ENCODE results near the gene WDFY1. TPM values are rescaled to one million over a fixed set of nuclear protein-coding genes. Genes with fewer than 3 reads are reported as not detected.

Gene WDFY1
- total RNA-seq, 4 donors from 2014 or later: 28.1 to 38.4 (median 31.8) TPM

DNA sequence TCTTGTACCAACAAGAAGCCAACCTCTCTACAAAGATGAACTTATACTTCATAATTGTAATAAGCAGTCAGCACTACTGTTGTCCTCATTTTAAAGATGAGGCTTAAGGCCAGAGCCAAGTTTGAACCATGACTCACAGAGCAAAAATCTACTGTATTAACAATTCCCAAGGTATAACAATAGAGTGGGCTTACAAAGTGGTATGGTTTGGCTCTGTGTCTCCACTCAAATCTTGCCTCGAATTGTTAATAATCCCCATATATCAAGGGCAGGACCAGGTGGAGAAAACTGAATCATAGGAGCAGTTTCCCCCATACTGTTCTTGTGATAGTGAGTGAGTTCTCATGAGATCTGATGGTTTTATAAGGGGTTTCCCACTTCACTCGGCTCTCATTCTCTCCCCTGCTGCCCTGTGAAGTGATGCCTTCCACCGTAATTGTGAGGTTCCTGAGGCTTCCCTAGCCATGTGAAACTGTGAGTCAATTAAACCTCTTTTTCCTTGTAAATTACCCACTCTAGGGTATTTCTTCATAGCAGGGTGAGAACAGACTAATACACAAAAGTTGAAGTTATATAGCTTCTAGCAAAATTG, 31.6 kb upstream of the WDFY1 start:
- no peak overlapping the region for H3K4me3 ChIP-seq (ENCODE audit: low read depth, poor library complexity, severe bottlenecking)
- 60 to 69% methylated on average over 3 of the region's 3 CpGs for WGBS, 2 donors
- TF ChIP-seq, protein P1, sequence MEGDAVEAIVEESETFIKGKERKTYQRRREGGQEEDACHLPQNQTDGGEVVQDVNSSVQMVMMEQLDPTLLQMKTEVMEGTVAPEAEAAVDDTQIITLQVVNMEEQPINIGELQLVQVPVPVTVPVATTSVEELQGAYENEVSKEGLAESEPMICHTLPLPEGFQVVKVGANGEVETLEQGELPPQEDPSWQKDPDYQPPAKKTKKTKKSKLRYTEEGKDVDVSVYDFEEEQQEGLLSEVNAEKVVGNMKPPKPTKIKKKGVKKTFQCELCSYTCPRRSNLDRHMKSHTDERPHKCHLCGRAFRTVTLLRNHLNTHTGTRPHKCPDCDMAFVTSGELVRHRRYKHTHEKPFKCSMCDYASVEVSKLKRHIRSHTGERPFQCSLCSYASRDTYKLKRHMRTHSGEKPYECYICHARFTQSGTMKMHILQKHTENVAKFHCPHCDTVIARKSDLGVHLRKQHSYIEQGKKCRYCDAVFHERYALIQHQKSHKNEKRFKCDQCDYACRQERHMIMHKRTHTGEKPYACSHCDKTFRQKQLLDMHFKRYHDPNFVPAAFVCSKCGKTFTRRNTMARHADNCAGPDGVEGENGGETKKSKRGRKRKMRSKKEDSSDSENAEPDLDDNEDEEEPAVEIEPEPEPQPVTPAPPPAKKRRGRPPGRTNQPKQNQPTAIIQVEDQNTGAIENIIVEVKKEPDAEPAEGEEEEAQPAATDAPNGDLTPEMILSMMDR (IDR thresholded peaks at IDR 0.05): no peak
- TF ChIP-seq POLR2A (IDR thresholded peaks at IDR 0.05): no peak
- intact Hi-C loops (cut with DNase I; ENCODE audit: low total_unique reads): no loop called here
- DNase-seq (ENCODE audit: low spot score in 2 of 2): no peak

DNA sequence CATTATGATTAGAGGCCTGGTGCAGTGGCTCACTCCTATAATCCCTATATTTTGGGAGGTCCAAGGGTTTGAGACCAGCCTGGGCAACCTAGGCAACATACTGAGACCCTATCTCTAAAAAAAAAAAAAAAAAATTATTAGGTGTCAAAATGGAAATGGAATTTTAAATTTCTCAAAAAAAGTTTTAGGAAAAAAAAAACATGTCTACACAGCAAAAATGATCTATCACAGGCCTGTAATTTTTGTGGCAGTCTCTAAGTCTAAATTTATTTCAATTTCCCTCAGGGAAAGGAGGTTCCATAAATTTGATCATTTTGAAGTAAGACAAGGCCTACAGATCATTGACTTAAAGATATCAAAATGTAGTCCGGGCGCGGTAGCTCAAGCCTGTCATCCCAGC, 28.5 kb upstream of the WDFY1 start:
- TF ChIP-seq, protein P1 (IDR thresholded peaks at IDR 0.05): no peak
- TF ChIP-seq POLR2A (IDR thresholded peaks at IDR 0.05): no peak
- WGBS, 2 donors: 90 to 98% methylated on average over 3 of the region's 3 CpGs
- no peak overlapping the region for H3K4me3 ChIP-seq (ENCODE audit: low read depth, poor library complexity, severe bottlenecking)
- no peak for DNase-seq (ENCODE audit: low spot score in 2 of 2)
- intact Hi-C loops (cut with DNase I; ENCODE audit: low total_unique reads): loop anchor here (5.0 kb wide), 1 partner anchor 309 kb away; no protein-coding TSS in a partner anchor

DNA sequence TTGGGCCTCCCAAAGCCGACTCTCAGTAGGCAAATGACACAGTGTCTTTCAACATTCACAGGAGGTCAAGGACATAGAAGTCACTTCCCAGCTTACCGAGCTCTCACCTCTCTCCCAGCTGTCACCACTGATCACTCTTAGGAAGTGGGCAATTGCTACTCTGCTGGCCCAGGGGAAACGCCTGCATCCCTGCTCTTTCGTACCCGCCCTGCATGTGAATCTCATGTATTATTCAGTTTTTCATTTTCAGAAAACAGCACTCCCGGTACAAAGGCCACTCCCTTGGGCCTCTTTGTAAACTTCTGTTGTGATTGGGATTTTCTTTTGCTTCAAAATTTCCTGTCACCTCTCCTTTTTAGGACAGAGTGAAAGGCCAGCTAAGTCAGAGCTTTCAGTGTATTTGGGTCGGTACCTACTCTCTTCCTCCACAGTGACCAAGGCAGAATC, 27.5 kb upstream of the WDFY1 start:
- intact Hi-C loops (cut with DNase I; ENCODE audit: low total_unique reads): loop anchor here (5.0 kb wide), 1 partner anchor 310 kb away; no protein-coding TSS in a partner anchor
- TF ChIP-seq POLR2A (IDR thresholded peaks at IDR 0.05): no peak
- TF ChIP-seq, protein P1 (IDR thresholded peaks at IDR 0.05): no peak

DNA sequence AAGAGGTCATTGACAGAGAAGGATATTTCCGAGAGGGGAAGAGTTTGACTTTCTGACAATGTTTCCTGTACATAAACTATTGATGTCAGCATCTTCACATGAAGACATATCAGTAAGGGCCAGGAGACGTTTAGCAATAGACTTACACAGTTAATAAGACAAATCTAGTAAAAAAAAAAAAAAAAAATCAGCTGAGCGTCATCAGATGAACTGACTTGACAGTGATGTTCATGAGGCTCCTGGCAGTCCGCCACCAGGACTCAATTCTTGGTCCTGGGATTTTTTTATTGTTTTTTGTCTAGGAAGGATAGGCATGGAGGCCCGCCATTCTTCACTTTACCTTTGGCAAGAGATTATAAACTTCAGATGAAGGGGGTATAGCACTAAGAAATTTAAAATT, 26.6 kb upstream of the WDFY1 start:
- 87 to 89% methylated on average over 5 of the region's 5 CpGs for WGBS, 2 donors
- TF ChIP-seq, protein P1 (IDR thresholded peaks at IDR 0.05): no peak
- no peak for TF ChIP-seq POLR2A (IDR thresholded peaks at IDR 0.05)
- no peak for DNase-seq (ENCODE audit: low spot score in 2 of 2)
- H3K4me3 ChIP-seq (ENCODE audit: low read depth, poor library complexity, severe bottlenecking): no peak overlapping the region
- intact Hi-C loops (cut with DNase I; ENCODE audit: low total_unique reads): loop anchor here (5.0 kb wide), 1 partner anchor 311 kb away; no protein-coding TSS in a partner anchor

More for the DNA sequence above, 27.5 kb upstream of the WDFY1 start:
- WGBS, 2 donors: 84 to 88% methylated on average over 7 of the region's 7 CpGs
- DNase-seq (ENCODE audit: low spot score in 2 of 2): no peak
- no peak overlapping the region for H3K4me3 ChIP-seq (ENCODE audit: low read depth, poor library complexity, severe bottlenecking)

DNA sequence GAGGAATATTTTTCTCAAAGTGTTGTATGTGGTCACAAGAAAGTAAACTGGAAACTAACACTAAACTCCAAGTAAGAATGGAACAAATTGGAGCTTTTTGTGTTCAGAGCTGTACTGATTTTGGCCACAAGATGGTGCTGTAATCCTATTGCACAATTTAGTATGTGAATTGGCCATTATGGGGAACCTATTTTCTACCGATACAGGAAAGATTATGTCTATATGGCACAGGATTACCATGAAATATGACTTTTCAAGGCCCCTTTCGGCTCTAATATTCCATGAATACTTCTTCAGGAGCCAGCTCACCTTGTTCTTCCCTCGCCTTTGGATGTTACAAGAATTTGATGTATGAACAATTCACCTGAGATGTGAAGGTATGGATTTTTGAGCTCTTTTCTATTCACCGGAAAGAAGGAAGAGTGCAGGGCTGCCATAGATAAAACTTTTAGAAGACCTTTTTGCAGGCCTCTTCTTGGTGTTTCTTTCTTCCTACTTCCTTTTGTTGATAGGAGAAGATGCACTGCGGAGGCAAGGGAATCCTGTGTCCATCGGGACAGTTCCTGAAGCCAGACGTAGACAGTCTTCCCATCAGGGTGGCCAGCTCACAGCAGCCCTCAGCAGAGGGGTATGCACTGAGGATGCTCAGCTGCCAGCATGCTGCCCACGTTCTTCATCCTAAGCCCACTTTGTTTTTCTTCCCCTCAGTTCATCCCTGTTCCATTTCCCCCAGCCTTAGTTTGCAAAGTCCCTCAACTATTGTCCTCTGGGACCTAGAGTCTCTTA, 25.4 kb upstream of the WDFY1 start:
- TF ChIP-seq, protein P1 (IDR thresholded peaks at IDR 0.05): peak in 1 of 3 donors; percentile 52
- no peak for TF ChIP-seq POLR2A (IDR thresholded peaks at IDR 0.05)
- 65 to 68% methylated on average over 8 of the region's 8 CpGs for WGBS, 2 donors
- intact Hi-C loops (cut with DNase I; ENCODE audit: low total_unique reads): loop anchor here (5.0 kb wide), 1 partner anchor 312 kb away; no protein-coding TSS in a partner anchor
- peak in 1 of 2 donors; percentile 49 for DNase-seq (ENCODE audit: low spot score in 2 of 2)
- H3K4me3 ChIP-seq (ENCODE audit: low read depth, poor library complexity, severe bottlenecking): no peak overlapping the region
